SU-DHL-6 (cell line): ENCODE data around the gene SIM2.

Experiments
- H2AFZ ChIP-seq: fragments of 200-600 bp; sonication (generic); 2 replicates; pipeline ENCODE4 v1.6.1; 2014; ENCODE audit warnings: low read depth, mild to moderate bottlenecking, moderate library complexity, mixed read lengths, antibody characterized with exemption, low read length; ENCODE audit not compliant: severe bottlenecking
- H3F3A ChIP-seq: fragments of 200-600 bp; shearing (Covaris generic); 2 replicates; pipeline ENCODE4 v1.6.0; 2016; ENCODE audit warnings: antibody characterized with exemption, mild to moderate bottlenecking; ENCODE audit not compliant: insufficient read depth
- H3K27ac ChIP-seq: fragments of 200-600 bp; sonication (generic); 2 replicates; pipeline ENCODE4 v1.5.1; 2016; ENCODE audit warnings: low read depth, mild to moderate bottlenecking, low read length, moderate library complexity, mixed read lengths
- H3K27me3 ChIP-seq: fragments of 200-600 bp; sonication (generic), shearing (Covaris generic); 2 replicates; pipeline ENCODE4 v1.6.0; 2014; ENCODE audit warnings: mild to moderate bottlenecking, low read length
- H3K36me3 ChIP-seq: fragments of 200-600 bp; sonication (generic); 2 replicates; pipeline ENCODE4 v1.6.1; 2014; ENCODE audit warnings: mild to moderate bottlenecking, low read length, mixed read lengths
- H3K4me2 ChIP-seq: fragments of 300-600, 200-600 bp; shearing (Covaris generic), sonication (generic); 2 replicates; pipeline ENCODE4 v1.6.0; 2014; ENCODE audit warnings: low read length, low read depth, mild to moderate bottlenecking; ENCODE audit not compliant: poor library complexity, severe bottlenecking
- H3K4me3 ChIP-seq: fragments of 200-600 bp; sonication (generic); 2 replicates; pipeline ENCODE4 v1.5.1; 2014; ENCODE audit warnings: antibody characterized with exemption, low read length, mild to moderate bottlenecking, mixed read lengths; ENCODE audit not compliant: insufficient read depth, poor library complexity, severe bottlenecking
- H3K79me2 ChIP-seq: fragments of 200-600 bp; sonication (generic); 2 replicates; pipeline ENCODE4 v1.6.1; 2014; ENCODE audit warnings: mild to moderate bottlenecking, low read length, moderate library complexity; ENCODE audit not compliant: insufficient read depth
- H3K9ac ChIP-seq: fragments of 200-600 bp; sonication (generic); 2 replicates; pipeline ENCODE4 v1.7.0; 2014; ENCODE audit warnings: mild to moderate bottlenecking, low read length
- H3K9me2 ChIP-seq: fragments of 200-600 bp; sonication (generic); replicated peaks from 2 replicates; pipeline ENCODE4 v1.6.1; 2014; ENCODE audit warnings: low read length; ENCODE audit not compliant: insufficient read depth
- H3K9me3 ChIP-seq: fragments of 200-600 bp; sonication (generic); 2 replicates; pipeline ENCODE4 v1.6.1; 2014; ENCODE audit warnings: low read length, mixed read lengths; ENCODE audit not compliant: insufficient read depth
- H4K20me1 ChIP-seq: fragments of 200-600 bp; sonication (generic); 2 replicates; pipeline ENCODE4 v1.6.1; 2014; ENCODE audit warnings: low read depth, mild to moderate bottlenecking, antibody characterized with exemption, low read length, moderate library complexity, mixed read lengths
- EZH2phosphoT487 ChIP-seq: fragments of 200-600 bp; sonication (generic), shearing (Covaris generic); conservative IDR thresholded peaks from 2 replicates; pipeline ENCODE4 v1.6.1; 2018; ENCODE audit warnings: mild to moderate bottlenecking, antibody characterized with exemption, low read length, moderate library complexity, mixed read lengths
- TF ChIP-seq, protein P1 (sequence below): fragments of 200-600 bp; sonication (generic); IDR thresholded peaks from one replicate; pipeline ENCODE4 v1.5.1; 2017; ENCODE audit warnings: antibody characterized with exemption, mild to moderate bottlenecking, low read length, moderate library complexity; ENCODE audit not compliant: insufficient read depth, poor library complexity, severe bottlenecking

Gene SIM2

DNA sequence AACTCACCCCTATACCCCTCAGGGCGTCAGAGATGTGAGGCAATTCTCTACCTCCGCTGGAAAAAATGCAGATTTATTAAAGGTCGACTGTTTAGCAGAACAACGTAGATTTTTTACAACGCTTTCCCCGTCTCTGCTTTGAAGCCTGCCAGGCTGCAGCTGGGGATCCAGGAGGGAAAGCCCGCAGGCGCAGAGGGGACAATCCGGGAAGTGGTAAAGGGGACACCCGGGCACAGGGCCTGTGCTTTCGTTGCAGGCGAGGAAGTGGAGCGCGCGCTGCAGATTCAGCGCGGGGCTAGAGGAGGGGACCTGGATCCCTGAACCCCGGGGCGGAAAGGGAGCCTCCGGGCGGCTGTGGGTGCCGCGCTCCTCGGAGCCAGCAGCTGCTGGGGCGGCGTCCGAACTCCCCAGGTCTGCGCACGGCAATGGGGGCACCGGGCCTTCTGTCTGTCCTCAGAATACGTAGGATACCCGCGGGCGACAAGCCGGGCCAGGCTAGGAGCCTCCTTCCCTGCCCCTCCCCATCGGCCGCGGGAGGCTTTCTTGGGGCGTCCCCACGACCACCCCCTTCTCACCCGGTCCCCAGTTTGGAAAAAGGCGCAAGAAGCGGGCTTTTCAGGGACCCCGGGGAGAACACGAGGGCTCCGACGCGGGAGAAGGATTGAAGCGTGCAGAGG lies 5.5 kb downstream of the SIM2 start:
- H3K9me2 ChIP-seq, result no peaks in the 10 kb centered on the region
- H3K4me3 ChIP-seq, result no peak overlapping the region
- no peaks in the 10 kb centered on the region for H4K20me1 ChIP-seq
- no peaks in the 10 kb centered on the region for H3K9me3 ChIP-seq
- no peak overlapping the region for H2AFZ ChIP-seq
- no peaks in the 10 kb centered on the region for H3K79me2 ChIP-seq
- H3K27ac ChIP-seq, result no peak overlapping the region
- H3K9ac ChIP-seq, result no peak overlapping the region
- no peaks in the 10 kb centered on the region for H3F3A ChIP-seq
- no peaks in the 10 kb centered on the region for H3K36me3 ChIP-seq
- H3K4me2 ChIP-seq, result no peak overlapping the region
- no peaks in the 10 kb centered on the region for H3K27me3 ChIP-seq
- TF ChIP-seq, protein P1, sequence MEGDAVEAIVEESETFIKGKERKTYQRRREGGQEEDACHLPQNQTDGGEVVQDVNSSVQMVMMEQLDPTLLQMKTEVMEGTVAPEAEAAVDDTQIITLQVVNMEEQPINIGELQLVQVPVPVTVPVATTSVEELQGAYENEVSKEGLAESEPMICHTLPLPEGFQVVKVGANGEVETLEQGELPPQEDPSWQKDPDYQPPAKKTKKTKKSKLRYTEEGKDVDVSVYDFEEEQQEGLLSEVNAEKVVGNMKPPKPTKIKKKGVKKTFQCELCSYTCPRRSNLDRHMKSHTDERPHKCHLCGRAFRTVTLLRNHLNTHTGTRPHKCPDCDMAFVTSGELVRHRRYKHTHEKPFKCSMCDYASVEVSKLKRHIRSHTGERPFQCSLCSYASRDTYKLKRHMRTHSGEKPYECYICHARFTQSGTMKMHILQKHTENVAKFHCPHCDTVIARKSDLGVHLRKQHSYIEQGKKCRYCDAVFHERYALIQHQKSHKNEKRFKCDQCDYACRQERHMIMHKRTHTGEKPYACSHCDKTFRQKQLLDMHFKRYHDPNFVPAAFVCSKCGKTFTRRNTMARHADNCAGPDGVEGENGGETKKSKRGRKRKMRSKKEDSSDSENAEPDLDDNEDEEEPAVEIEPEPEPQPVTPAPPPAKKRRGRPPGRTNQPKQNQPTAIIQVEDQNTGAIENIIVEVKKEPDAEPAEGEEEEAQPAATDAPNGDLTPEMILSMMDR, result no peak
- no peak for TF ChIP-seq EZH2phosphoT487

DNA sequence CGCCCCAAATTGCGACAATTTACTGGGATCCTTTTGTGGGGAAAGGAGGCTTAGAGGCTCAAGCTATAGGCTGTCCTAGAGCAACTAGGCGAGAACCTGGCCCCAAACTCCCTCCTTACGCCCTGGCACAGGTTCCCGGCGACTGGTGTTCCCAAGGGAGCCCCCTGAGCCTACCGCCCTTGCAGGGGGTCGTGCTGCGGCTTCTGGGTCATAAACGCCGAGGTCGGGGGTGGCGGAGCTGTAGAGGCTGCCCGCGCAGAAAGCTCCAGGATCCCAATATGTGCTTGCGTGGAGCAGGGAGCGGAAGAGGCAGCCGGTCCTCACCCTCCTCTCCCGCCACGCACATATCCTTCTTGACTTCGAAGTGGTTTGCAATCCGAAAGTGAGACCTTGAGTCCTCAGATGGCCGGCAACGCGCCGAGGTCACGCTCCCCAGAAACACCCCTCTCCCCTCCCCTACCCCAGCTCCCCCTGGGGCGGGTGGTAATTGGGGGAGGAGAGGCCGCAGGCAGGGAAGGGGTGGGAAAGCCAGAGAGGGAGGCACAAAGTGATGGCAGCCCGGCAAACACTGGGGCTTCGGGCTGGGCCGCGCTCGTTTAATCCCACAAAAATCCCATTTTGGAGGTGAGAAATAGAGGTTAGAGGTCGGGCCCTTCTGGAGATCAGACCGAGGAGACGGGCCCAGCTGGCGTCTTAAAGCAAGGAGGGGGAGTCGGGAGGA lies 6.2 kb downstream of the SIM2 start:
- no peaks in the 10 kb centered on the region for H3K9me3 ChIP-seq
- H3K9ac ChIP-seq, result no peak overlapping the region
- no peak overlapping the region for H2AFZ ChIP-seq
- H3K79me2 ChIP-seq, result no peaks in the 10 kb centered on the region
- H3K36me3 ChIP-seq, result no peaks in the 10 kb centered on the region
- no peak overlapping the region for H3K4me3 ChIP-seq
- H3K27ac ChIP-seq, result no peak overlapping the region
- H3K27me3 ChIP-seq, result no peaks in the 10 kb centered on the region
- no peaks in the 10 kb centered on the region for H3F3A ChIP-seq
- H3K9me2 ChIP-seq, result no peaks in the 10 kb centered on the region
- H3K4me2 ChIP-seq, result no peak overlapping the region
- no peaks in the 10 kb centered on the region for H4K20me1 ChIP-seq
- TF ChIP-seq, protein P1, result no peak
- TF ChIP-seq EZH2phosphoT487, result no peak

DNA sequence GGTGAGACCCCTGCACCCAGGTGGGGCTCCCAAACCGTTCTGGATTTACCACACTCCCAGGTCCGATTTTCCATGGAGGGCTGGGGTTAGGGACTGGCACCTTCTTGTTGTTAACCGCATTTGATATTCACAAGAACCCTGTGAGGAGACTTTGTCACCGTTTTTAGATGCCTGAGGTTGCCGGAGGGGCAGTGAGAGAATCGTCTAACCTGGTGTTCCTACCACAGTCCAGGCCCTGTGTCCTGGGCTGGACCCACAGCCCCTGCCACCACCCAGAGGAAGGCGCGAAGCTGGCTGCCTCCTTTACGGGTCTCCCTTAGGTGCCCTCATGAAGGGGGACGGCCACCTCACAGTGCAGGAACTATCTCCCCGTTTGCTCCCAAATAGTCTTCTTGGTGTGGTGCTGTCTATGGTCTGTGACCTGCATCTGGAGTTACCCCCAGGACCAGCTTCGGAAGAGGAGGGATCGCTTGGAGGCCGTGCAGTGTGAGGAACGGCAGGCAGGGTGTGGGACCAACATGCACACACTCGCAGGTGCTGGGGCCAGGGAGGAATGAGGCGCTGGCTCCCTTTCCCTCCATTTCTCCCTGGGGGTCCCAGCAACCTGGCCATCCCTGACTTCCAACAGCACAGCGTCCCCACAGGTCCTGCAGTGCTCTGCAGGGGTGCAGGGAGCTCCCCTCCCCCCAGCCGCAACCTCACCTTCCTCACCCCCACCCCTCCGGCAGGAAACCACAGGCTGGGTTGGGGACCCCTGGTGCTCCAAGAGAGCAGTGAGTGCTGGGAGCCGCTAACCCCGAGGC lies 7.0 kb downstream of the SIM2 start:
- TF ChIP-seq, protein P1, result no peak
- TF ChIP-seq EZH2phosphoT487, result no peak
- Histone ChIP-seq H3K9me2 (no peaks in the 10 kb centered on the region), H3F3A (no peaks in the 10 kb centered on the region), H3K36me3 (no peaks in the 10 kb centered on the region), H4K20me1 (no peaks in the 10 kb centered on the region), H2AFZ (no peak overlapping the region), H3K27me3 (no peaks in the 10 kb centered on the region), H3K9ac (no peak overlapping the region), H3K4me3 (no peak overlapping the region), H3K27ac (no peak overlapping the region), H3K9me3 (no peaks in the 10 kb centered on the region), H3K79me2 (no peaks in the 10 kb centered on the region), H3K4me2 (no peak overlapping the region)
